BLaER1 treated with 17β-estradiol and CSF1 and Interleukin-3, amounts not matched to agents 10 nM and 100 nM (cell line): ENCODE data around the gene FBN1.

Source experiments
- H3K27ac ChIP-seq, 11 experiments: shearing (Covaris generic); formaldehyde crosslinking; 2 replicates each; pipeline ENCODE4 v1.8.1; 2022
- H3K27me3 ChIP-seq, 11 experiments: shearing (Covaris generic); formaldehyde crosslinking; 2 replicates each; pipeline ENCODE4 v1.8.1; 2022
- H3K36me3 ChIP-seq, 11 experiments: shearing (Covaris generic); formaldehyde crosslinking; 2 replicates each; pipeline ENCODE4 v1.8.1; 2022
- H3K4me1 ChIP-seq, 10 experiments: shearing (Covaris generic); formaldehyde crosslinking; 2 replicates each; pipeline ENCODE4 v1.8.1; 2022
- H3K4me2 ChIP-seq, 11 experiments: shearing (Covaris generic); formaldehyde crosslinking; 2 replicates each; pipeline ENCODE4 v1.8.1; 2022
- H3K4me3 ChIP-seq, 10 experiments: shearing (Covaris generic); formaldehyde crosslinking; 2 replicates each; pipeline ENCODE4 v1.8.1; 2022
- H3K9ac ChIP-seq, 11 experiments: shearing (Covaris generic); formaldehyde crosslinking; 2 replicates each; pipeline ENCODE4 v1.8.1; 2022
- H3K9me3 ChIP-seq, 11 experiments: shearing (Covaris generic); formaldehyde crosslinking; replicated peaks in 1 of 11; 2 replicates each; pipeline ENCODE4 v1.8.1; 2022
- H4K20me1 ChIP-seq, 11 experiments: shearing (Covaris generic); formaldehyde crosslinking; 2 replicates each; pipeline ENCODE4 v1.8.1; 2022
- Cebpa-rat ChIP-seq, 11 experiments: shearing (Covaris generic); IDR thresholded peaks; 2 replicates each; pipeline ENCODE4 v1.8.1; 2022

The FBN1 gene

DNA sequence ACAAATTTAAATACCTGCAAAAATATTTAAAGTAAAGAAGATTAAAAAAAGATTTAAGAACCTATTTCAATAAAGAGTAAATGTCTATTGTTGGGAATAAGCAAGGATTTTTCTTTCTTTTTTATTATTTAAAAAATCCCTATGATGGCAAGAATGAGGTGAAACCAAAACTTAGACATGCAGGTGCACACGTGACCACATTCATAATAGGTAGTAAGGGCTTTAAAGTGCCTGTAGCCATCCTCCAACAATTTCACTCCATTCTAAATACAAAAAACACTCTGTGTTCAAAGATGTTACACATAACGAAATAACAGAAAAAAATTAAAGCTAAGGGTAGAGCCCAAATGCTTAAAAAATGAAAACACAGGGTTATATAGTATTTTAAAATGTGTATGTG, 74.0 kb downstream of the FBN1 start:
- no peaks in the 10 kb centered on the region for H3K27me3 ChIP-seq
- no peak overlapping the region for H3K27ac ChIP-seq
- no peaks in the 10 kb centered on the region for H4K20me1 ChIP-seq
- H3K4me1 ChIP-seq: no peaks in the 10 kb centered on the region
- no peaks in the 10 kb centered on the region for H3K36me3 ChIP-seq
- no peaks in the 10 kb centered on the region for H3K9me3 ChIP-seq
- no peak overlapping the region for H3K4me3 ChIP-seq
- TF ChIP-seq Cebpa-rat (IDR thresholded peaks at IDR 0.05): no peak
- H3K4me2 ChIP-seq: no peak overlapping the region
- no peak overlapping the region for H3K9ac ChIP-seq

DNA sequence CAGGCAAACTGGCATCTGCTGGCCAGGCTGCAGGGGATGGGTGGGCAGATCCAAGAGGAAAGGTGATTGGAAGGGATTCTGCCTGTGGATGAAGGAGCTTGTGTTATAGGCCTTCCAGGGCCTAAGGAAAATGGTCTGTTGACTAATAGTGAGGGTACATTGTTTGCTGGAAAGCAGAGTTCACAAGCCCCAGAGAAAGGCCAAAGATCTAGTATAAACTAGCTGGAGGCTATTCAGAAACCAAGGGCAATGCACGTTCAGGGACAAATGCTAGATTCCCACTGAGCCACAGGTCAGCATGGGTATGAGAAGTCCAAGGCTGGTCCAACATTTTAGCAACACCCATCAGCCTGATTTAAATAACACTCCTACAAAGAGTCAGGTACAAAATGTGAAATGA, 74.7 kb downstream of the FBN1 start:
- Histone ChIP-seq H3K4me3 (no peak overlapping the region), H3K27ac (no peak overlapping the region), H3K9me3 (no peaks in the 10 kb centered on the region), H4K20me1 (no peaks in the 10 kb centered on the region), H3K9ac (no peak overlapping the region), H3K4me1 (no peaks in the 10 kb centered on the region), H3K27me3 (no peaks in the 10 kb centered on the region), H3K4me2 (no peak overlapping the region), H3K36me3 (no peaks in the 10 kb centered on the region)
- TF ChIP-seq Cebpa-rat (IDR thresholded peaks at IDR 0.05): no peak

DNA sequence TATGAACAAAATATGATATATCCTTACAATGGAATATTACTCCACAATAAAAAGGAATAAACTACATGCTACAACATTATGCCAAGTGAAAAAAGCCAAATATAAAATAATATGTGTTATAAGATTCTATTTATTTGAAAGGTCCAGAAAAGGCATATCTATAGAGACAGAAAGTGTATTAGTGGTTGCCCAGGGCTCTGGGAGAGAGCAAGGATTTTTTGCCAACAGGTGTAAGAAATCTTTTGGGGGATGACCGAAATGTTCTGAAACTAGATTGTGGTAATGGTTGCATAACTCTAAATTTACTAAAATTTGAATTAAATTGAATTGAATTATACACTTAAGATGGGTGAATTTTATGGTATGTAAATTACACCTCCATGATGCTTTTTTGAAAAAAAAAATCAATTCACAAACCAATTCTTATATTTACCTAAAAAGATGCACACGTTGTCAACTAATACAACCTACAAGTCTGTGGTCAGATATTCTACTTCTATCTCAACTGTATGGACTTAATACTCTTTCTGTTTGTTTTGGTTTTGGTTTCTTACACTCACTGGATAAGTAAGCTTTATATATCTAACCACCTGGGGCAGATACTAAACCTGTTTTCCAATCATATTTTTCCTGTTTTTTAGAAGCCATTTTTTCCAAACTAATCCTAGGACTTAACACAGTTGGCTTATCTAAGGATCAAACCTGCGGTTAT, 75.8 kb downstream of the FBN1 start:
- H3K27me3 ChIP-seq: no peaks in the 10 kb centered on the region
- no peak overlapping the region for H3K4me3 ChIP-seq
- no peak for TF ChIP-seq Cebpa-rat (IDR thresholded peaks at IDR 0.05)
- H3K4me2 ChIP-seq: no peak overlapping the region
- H3K9ac ChIP-seq: no peak overlapping the region
- H3K4me1 ChIP-seq: no peaks in the 10 kb centered on the region
- no peaks in the 10 kb centered on the region for H3K36me3 ChIP-seq
- no peaks in the 10 kb centered on the region for H3K9me3 ChIP-seq
- H4K20me1 ChIP-seq: no peaks in the 10 kb centered on the region
- no peak overlapping the region for H3K27ac ChIP-seq

DNA sequence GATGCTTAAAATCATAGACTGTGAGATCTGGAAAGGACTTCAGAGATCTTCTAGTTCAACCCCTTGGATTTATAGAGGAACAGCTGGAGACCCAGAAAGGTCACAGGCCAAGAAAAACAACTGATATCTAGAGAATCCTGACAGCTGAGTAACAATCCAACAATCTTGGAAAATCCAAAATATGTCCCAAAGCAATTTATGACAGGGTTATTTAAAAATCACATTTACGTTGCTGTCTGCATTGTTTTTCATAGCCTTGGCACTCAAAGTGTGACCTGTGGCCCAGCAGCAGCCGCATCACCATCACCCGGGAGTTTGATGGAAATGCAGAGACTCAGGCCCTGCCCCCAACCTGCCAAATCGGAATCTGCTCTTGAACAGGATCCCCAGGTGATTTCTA, 78.8 kb downstream of the FBN1 start:
- no peak overlapping the region for H3K4me3 ChIP-seq
- H3K9ac ChIP-seq: no peak overlapping the region
- no peaks in the 10 kb centered on the region for H3K36me3 ChIP-seq
- H3K27me3 ChIP-seq: no peaks in the 10 kb centered on the region
- no peaks in the 10 kb centered on the region for H3K9me3 ChIP-seq
- no peak for TF ChIP-seq Cebpa-rat (IDR thresholded peaks at IDR 0.05)
- H4K20me1 ChIP-seq: no peaks in the 10 kb centered on the region
- H3K27ac ChIP-seq: no peak overlapping the region
- no peak overlapping the region for H3K4me2 ChIP-seq
- H3K4me1 ChIP-seq: no peaks in the 10 kb centered on the region

DNA sequence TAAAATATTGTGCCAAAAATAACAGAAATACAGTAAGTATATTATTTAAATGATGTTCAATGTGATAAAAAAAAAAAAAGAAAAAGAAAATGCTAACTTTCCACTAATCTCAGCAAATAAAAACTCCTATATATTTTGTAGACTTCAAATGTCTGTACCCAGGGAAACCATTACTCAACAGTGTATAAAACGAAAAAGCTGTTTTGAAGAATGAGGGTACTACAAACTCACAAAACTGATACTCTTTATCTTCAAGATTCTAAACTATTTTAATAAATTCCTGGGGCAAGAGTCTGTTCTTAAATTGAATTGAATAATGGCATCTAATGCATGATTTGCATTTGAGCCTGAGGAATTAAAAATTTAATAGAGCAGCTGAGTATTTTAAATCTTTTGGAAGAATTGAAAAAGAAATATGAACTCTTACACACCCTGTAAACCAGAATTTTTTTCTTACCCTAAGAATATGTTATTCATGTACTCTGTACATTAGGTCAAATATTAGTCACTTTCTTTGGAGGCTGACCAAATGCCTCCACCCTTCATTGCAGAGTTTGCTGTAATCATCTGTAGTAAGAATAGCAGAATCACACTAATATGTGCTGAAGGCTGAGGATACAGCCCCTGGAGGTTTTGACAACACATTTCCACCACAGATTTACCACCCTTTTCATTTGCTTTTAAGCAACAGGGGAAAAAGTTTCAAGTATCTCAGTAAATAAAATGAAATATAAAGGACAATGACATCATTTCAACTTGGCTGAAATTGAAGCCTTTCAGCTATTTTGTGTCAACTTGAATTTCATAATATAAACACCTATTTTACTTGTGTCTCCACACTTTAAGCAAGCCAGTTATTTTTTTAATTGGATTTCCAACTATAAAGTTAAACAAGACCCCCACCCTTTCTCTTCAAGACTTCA, 79.7 kb downstream of the FBN1 start:
- H3K27me3 ChIP-seq: no peaks in the 10 kb centered on the region
- no peaks in the 10 kb centered on the region for H3K4me1 ChIP-seq
- H3K9me3 ChIP-seq: no peaks in the 10 kb centered on the region
- no peaks in the 10 kb centered on the region for H4K20me1 ChIP-seq
- H3K4me2 ChIP-seq: no peak overlapping the region
- no peak for TF ChIP-seq Cebpa-rat (IDR thresholded peaks at IDR 0.05)
- no peak overlapping the region for H3K4me3 ChIP-seq
- H3K27ac ChIP-seq: no peak overlapping the region
- no peak overlapping the region for H3K9ac ChIP-seq
- H3K36me3 ChIP-seq: no peaks in the 10 kb centered on the region

DNA sequence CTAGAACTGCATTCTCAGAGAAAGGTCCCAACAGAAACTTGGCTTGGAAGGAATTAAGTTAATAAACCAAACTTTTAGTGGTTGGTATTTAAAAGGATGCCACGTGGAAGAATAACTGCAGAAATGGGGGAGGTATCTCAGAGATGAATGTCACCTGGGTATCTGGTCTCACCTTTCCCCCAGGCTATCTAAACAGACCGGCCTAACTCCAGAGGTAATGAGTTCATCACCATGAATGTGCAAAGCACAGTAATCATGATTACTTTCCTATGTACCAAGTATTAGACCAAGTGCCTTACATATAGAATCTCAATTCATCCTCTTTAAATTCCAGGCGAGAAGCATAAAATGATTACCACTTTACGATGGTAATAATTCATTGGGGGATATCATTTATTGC, 80.8 kb downstream of the FBN1 start:
- Histone ChIP-seq H3K27me3 (no peaks in the 10 kb centered on the region), H3K27ac (no peak overlapping the region), H3K4me1 (no peaks in the 10 kb centered on the region), H3K9me3 (no peaks in the 10 kb centered on the region), H3K4me3 (no peak overlapping the region), H3K4me2 (no peak overlapping the region), H3K36me3 (no peaks in the 10 kb centered on the region), H4K20me1 (no peaks in the 10 kb centered on the region), H3K9ac (no peak overlapping the region)
- no peak for TF ChIP-seq Cebpa-rat (IDR thresholded peaks at IDR 0.05)

DNA sequence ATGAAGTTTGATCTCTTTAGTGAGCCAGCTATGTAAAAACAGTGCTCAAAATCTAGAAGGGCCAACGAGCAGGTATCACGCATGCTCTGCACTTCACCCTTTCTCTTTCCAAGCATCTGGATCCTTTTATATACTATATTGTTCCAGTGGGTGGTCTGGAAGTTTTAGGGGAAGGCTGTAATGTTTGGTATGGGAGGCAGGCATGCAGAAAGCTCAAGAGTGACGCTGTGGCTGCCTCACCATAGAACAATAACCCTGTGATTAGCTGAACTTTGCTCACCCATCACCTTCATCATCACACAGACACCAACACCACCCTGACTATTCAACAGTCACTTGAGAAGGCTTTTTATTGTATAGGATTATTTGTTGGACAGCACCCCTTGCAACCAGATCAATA, 81.6 kb downstream of the FBN1 start:
- Histone ChIP-seq H3K9ac (no peak overlapping the region), H3K9me3 (no peaks in the 10 kb centered on the region), H3K36me3 (no peaks in the 10 kb centered on the region), H3K4me3 (no peak overlapping the region), H4K20me1 (no peaks in the 10 kb centered on the region), H3K4me2 (no peak overlapping the region), H3K27ac (no peak overlapping the region), H3K27me3 (no peaks in the 10 kb centered on the region), H3K4me1 (no peaks in the 10 kb centered on the region)
- TF ChIP-seq Cebpa-rat (IDR thresholded peaks at IDR 0.05): no peak

DNA sequence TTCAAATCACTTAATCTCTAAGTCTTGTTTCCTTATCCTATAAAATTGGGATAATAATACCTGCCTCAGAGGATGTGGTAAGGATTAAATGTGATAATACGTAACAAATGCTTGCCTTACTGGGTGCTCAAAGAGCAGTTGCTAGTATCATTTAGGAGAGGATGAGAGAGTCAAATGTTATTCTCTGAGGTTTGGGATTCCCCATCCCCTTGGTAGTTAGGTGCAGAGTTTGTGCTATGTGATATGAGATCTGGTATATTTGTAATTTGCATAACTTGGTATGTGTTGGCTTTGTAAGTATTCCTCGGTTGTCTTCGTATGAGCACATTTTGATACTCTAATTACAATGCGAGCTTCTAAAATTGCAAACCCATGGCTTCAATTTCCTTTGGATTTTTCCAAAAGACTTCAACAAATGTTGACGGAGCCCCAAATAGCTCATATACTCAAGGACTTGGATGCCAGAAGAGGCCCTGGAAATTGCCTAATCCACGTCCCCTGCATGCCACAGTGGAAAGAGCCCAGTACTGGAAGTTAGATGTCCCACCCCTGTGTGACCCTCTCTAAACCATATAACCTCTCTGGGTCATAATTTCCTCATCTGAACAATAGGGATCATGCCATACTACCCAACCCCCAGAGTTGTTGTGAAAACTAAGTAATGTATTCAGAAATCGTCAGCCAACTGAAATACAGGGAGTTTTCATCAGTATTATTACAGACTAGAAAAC, 85.0 kb downstream of the FBN1 start:
- Histone ChIP-seq H3K4me1 (no peaks in the 10 kb centered on the region), H3K36me3 (no peaks in the 10 kb centered on the region), H3K4me2 (no peak overlapping the region), H3K9me3 (no peaks in the 10 kb centered on the region), H4K20me1 (no peaks in the 10 kb centered on the region), H3K27ac (no peak overlapping the region), H3K9ac (no peak overlapping the region), H3K4me3 (no peak overlapping the region), H3K27me3 (no peaks in the 10 kb centered on the region)
- no peak for TF ChIP-seq Cebpa-rat (IDR thresholded peaks at IDR 0.05)

DNA sequence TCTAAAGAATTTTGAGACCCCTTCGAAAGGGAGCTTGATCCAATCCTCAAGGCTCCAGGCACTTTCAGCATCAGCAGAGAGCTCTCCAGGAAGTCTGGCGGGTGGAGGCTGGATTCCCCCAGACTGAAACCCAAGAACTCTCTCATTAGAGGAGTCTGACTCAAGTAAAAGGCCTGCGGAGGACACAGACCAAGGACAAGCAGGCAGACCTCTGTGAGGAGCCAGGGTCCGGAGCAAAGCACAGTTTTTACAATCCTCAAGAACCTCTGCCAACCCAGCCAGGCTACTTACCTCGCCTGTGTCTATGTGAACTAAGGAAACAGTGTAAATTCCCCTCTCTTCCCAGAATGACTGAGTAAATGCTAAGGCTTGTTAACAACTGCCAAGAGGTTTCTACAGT, 86.2 kb downstream of the FBN1 start:
- no peak overlapping the region for H3K9ac ChIP-seq
- H3K4me3 ChIP-seq: no peak overlapping the region
- no peaks in the 10 kb centered on the region for H3K27me3 ChIP-seq
- H3K9me3 ChIP-seq: no peaks in the 10 kb centered on the region
- no peak overlapping the region for H3K27ac ChIP-seq
- no peak for TF ChIP-seq Cebpa-rat (IDR thresholded peaks at IDR 0.05)
- H4K20me1 ChIP-seq: no peaks in the 10 kb centered on the region
- no peaks in the 10 kb centered on the region for H3K4me1 ChIP-seq
- no peak overlapping the region for H3K4me2 ChIP-seq
- no peaks in the 10 kb centered on the region for H3K36me3 ChIP-seq
